Effector CD8-positive, alpha-beta T cell (primary cell): ENCODE data around the gene VPS26A.

ENCODE experiments used
- DNase-seq: peaks from one replicate; lab custom pipeline; 2025; lab: John Stamatoyannopoulos, UW

VPS26A gene

GRCh38 chr10:69220507-69220906, 96.5 kb downstream of the VPS26A start:
- DNase-seq, result no peak
